Activated T-cell treated with anti-CD3 and anti-CD28 coated beads, Interleukin-2, amount 50 U/mL, for 24 hours (primary cell): ENCODE data around the gene DCAF16.

Source experiments
- DNase-seq: peaks from one replicate; pipeline ENCODE4 v3.0.0-alpha.2; 2020
- H3K27ac Mint-ChIP-seq: 2 replicates; pipeline ENCODE4 v1.8.0; 2020; ENCODE audit warnings: mild to moderate bottlenecking, mixed read lengths
- H3K27me3 Mint-ChIP-seq: 2 replicates; pipeline ENCODE4 v1.8.0; 2020; ENCODE audit warnings: mixed read lengths
- H3K36me3 Mint-ChIP-seq: 2 replicates; pipeline ENCODE4 v1.8.0; 2020; ENCODE audit warnings: low read depth, mixed read lengths
- H3K4me1 Mint-ChIP-seq: 2 replicates; pipeline ENCODE4 v1.8.0; 2020; ENCODE audit warnings: low read depth, mixed read lengths
- H3K4me3 Mint-ChIP-seq: 2 replicates; pipeline ENCODE4 v1.8.0; 2020; ENCODE audit warnings: mild to moderate bottlenecking, moderate library complexity, mixed read lengths
- H3K9me3 Mint-ChIP-seq: 2 replicates; pipeline ENCODE4 v1.8.0; 2020; ENCODE audit warnings: mixed read lengths

The DCAF16 gene

DNA sequence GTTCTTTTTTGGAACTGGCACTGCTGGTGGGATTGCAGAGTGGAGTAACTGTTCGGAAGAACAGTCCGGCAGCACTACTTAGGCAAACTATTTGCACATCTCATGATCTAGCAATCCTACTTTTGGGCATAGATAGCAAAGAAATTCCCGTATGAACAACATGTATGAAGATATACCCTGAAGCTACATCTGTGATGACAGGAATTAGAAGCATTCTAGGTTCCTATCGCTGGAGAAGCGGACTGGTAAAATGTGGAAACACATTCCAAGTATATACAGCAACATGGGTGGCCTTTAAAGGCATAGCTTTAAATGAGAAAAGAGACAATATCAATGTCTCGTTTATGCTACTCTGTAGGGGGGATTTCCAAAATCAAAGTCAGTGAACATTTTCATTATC is 3.1 kb downstream of the DCAF16 start:
- peak overlapping the region; percentile 59 for H3K27ac Mint-ChIP-seq

DNA sequence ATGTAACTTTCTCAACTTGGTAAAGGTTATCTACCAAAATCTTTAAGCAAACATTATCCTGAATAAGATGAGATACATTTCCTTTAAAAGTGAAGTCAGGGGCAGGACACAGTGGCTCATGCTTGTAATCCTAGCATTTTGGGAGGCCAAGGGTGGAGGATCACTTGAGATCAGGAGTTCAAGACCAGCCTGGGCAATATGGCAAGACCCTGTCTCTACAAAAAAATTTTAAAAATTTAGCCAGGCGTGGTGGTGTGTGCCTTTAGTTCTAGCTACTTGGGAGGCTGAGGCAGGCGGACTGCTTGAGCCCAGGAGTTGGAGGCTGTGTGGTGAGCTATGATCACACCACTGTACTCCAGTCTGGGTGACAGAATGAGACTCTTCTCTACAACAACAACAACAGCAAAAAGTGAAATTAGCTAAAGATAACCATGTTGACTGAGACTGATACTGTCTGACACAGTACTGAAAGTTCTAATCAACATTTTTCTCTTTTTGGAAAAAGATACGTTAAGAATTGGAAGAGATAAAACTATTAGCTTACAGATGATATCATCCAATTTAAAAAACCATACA is 4.9 kb downstream of the DCAF16 start:
- Mint-ChIP-seq H3K9me3 (no peaks in the 10 kb centered on the region), H3K36me3 (peaks cover 92% of the 10 kb centered on the region), H3K4me3 (peak overlapping the region; percentile 19), H3K27ac (peak overlapping the region; percentile 61), H3K27me3 (no peaks in the 10 kb centered on the region), H3K4me1 (peaks cover 59% of the 10 kb centered on the region)
- no peak for DNase-seq

More for the DNA sequence above, 3.1 kb downstream of the DCAF16 start:
- H3K36me3 Mint-ChIP-seq, result peaks cover 88% of the 10 kb centered on the region
- no peaks in the 10 kb centered on the region for H3K27me3 Mint-ChIP-seq
- no peaks in the 10 kb centered on the region for H3K9me3 Mint-ChIP-seq
- H3K4me1 Mint-ChIP-seq, result peaks cover 59% of the 10 kb centered on the region
- peak overlapping the region; percentile 97 for H3K4me3 Mint-ChIP-seq
- DNase-seq, result no peak

DNA sequence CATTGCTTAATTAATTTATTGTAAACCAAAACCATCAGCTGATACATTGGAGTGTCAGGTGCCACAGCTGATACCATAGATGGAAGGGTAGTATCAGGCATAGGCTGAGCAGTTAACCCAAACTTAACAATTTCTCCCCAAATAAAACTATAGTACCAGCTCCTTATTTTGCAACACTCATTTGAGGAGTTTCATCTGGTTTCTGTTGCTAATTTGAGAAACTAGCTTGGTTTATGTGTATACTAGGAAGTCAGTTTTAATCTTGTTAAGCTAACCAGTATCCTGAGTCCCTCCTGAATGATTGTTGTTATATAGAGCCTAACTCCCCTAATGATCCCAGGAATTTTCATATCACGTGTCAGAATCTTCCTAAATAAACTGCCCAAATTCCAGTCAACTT is 12.7 kb downstream of the DCAF16 start:
- no peak overlapping the region for H3K4me3 Mint-ChIP-seq
- peaks cover 16% of the 10 kb centered on the region for H3K4me1 Mint-ChIP-seq
- H3K27me3 Mint-ChIP-seq, result no peaks in the 10 kb centered on the region
- no peak for DNase-seq
- H3K27ac Mint-ChIP-seq, result peak overlapping the region; percentile 63
- peaks cover 83% of the 10 kb centered on the region for H3K36me3 Mint-ChIP-seq
- H3K9me3 Mint-ChIP-seq, result no peaks in the 10 kb centered on the region

DNA sequence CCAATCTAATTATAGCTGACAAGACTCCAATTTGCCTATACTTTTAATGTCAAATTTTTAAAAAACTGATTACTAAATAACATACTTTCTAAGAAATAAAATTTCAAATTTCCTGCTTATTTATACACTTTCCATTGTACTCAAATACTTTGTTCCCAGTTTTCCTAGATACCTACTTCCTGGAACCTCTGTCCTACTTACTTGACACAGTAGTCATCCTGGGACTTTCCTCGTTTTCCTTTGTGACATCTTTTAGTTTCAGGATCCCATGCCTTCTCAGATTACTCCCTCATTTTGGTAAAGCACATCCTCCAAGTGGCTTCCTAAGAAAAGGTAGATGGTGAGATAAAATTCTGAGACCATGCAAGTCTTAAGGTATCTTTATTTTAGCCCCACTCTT is 15.8 kb downstream of the DCAF16 start:
- H3K27ac Mint-ChIP-seq, result no peak overlapping the region
- H3K27me3 Mint-ChIP-seq, result no peaks in the 10 kb centered on the region
- no peaks in the 10 kb centered on the region for H3K9me3 Mint-ChIP-seq
- no peak overlapping the region for H3K4me3 Mint-ChIP-seq
- peaks cover 8% of the 10 kb centered on the region for H3K4me1 Mint-ChIP-seq
- peaks cover 79% of the 10 kb centered on the region for H3K36me3 Mint-ChIP-seq
- DNase-seq, result no peak

DNA sequence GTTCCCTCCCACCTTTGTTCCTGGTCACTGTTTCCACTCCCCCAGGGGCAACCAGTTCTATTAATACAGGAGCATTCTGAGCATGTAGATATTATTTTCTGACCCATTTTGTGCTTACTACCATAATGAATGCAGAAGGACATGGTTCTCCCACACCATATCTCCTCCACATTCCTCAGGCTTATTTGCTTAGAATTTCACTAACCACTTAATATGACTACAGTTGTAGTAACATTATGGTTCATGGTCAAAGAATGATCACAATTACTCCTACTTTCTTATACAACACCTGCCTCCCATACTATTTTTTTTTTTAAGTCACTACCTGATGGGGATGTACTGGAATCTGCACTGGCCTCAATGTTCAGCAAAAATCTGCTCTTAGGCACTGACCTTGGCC is 21.6 kb downstream of the DCAF16 start:
- no peaks in the 10 kb centered on the region for H3K9me3 Mint-ChIP-seq
- peaks cover 35% of the 10 kb centered on the region for H3K36me3 Mint-ChIP-seq
- peaks cover 28% of the 10 kb centered on the region for H3K4me1 Mint-ChIP-seq
- no peak overlapping the region for H3K4me3 Mint-ChIP-seq
- no peak for DNase-seq
- no peaks in the 10 kb centered on the region for H3K27me3 Mint-ChIP-seq
- H3K27ac Mint-ChIP-seq, result no peak overlapping the region

DNA sequence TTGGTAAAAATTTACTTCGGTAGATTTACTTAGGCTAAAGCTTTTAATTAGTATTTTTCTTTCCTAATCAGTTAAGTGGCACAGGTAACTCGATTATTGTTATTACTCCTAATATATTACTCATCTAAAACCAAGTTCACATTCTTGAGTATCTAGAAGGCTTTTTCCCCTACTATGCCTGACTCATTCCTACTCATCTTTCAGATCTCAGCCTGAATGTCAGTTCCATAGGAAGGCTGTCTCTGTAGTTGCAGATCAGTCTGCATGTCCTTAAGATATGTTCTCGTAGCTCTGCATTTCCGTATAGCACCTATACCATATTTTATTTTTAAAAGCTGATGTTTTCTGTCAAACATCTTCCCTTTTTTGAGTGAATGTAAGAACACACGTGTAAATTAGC is 23.2 kb downstream of the DCAF16 start:
- no peak overlapping the region for H3K27ac Mint-ChIP-seq
- no peak overlapping the region for H3K4me3 Mint-ChIP-seq
- no peaks in the 10 kb centered on the region for H3K9me3 Mint-ChIP-seq
- peaks cover 8% of the 10 kb centered on the region for H3K27me3 Mint-ChIP-seq
- no peak for DNase-seq
- peaks cover 21% of the 10 kb centered on the region for H3K36me3 Mint-ChIP-seq
- peaks cover 28% of the 10 kb centered on the region for H3K4me1 Mint-ChIP-seq

DNA sequence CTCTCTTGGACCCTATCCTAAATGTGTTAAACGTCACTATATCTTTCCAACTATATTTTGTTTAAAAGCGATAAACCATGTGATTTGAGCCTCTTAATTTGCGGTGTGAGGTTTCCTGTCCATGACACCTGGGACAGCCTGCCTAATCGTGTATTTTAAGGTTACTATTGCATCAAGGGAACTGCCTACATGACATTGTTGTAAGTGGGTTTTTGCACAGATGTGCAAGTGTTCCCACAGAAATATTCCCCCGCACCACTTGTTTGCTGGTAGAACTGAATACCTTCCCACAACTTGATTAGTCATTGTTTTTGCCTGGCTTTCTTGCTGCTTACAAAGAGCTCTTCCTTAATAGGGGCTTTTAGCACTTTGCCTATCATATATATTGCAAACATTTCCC is 24.0 kb downstream of the DCAF16 start:
- no peaks in the 10 kb centered on the region for H3K9me3 Mint-ChIP-seq
- peaks cover 35% of the 10 kb centered on the region for H3K4me1 Mint-ChIP-seq
- H3K27ac Mint-ChIP-seq, result no peak overlapping the region
- no peak for DNase-seq
- H3K27me3 Mint-ChIP-seq, result peaks cover 15% of the 10 kb centered on the region
- no peak overlapping the region for H3K4me3 Mint-ChIP-seq
- peaks cover 15% of the 10 kb centered on the region for H3K36me3 Mint-ChIP-seq

DNA sequence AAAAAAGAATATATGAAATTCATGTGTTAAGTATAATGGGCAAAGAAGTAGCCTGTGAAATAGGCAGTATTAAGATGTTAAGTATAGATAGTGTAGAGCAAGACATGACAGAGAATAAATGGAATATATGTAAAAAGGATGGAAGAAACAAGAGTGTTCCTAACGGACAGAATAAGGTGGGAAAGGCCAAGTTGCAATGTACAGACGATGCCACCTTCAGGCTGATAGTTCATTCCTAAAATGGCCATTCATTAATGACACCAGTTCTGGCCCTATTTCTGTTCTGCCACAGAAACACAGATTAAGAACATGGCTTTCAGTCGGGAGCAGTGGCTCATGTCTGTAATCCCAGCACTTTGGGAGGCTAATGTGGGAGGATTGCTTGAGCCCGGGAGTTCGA is 24.7 kb downstream of the DCAF16 start:
- Mint-ChIP-seq H3K27me3 (peaks cover 21% of the 10 kb centered on the region), H3K4me1 (peaks cover 37% of the 10 kb centered on the region), H3K36me3 (peaks cover 8% of the 10 kb centered on the region), H3K27ac (peak overlapping the region; percentile 30), H3K4me3 (no peak overlapping the region), H3K9me3 (no peaks in the 10 kb centered on the region)
- no peak for DNase-seq

DNA sequence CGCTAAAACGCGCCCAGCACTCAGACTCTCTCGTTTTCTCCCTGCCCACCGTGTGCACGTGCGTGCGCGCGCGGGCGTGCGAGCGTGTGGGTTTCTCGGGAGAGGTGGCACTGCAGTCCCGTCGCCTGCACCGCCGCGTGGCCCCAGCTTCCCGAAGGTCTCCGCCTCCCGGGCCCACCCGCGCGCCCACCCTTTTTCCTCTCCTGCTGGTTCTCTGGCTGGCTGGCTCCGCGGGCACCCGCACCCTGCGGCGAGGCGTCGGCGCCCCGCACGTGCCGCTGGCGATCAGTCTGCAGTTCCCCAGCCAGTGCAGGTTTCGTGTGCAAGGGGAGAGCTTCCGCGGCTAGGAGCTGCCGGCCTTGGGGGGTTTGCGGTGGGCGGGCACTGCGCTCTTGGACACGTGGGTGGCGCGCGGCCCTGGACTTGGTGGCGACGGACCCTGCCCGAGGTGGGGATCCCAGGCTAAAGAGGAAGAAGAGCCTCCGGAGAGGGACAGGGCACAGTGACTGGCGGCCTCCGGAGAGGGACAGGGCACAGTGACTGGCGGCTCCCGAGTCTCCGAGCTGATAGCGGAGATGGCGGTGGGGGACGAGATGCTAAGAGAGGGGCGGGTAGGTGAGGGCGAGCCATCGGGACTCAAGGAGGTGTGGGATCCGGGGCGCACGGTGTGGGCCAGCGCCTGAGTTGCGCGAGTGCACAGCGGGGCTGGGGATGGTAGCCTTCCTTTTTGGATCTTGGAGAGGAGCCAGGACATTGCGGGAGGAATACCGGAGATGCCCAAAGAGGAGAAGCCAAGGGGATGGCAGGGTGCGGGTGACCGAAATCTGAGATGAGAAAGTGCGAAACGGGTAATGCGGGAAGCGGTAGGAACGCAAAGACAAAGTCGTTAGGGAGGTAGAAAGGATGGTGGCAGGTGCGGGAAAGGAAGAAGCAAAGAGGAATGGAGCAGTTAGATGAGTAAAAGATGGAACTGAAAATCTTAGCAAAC is 29.0 kb downstream of the DCAF16 start, which contains the start of gene FAM184B:
TSS of gene FAM184B (minus strand) at position 322 of the 988 bp plus-strand sequence. CDS start 322 bp downstream, outside the sequence.
- H3K36me3 Mint-ChIP-seq, result no peaks in the 10 kb centered on the region
- H3K9me3 Mint-ChIP-seq, result no peaks in the 10 kb centered on the region
- DNase-seq, result peak; percentile 36
- H3K27ac Mint-ChIP-seq, result no peak within 1 kb of the TSS
- peaks cover 46% of the 10 kb centered on the region for H3K27me3 Mint-ChIP-seq
- peaks cover 21% of the 10 kb centered on the region for H3K4me1 Mint-ChIP-seq
- H3K4me3 Mint-ChIP-seq, result peak within 1 kb of the TSS; percentile 45

DNA sequence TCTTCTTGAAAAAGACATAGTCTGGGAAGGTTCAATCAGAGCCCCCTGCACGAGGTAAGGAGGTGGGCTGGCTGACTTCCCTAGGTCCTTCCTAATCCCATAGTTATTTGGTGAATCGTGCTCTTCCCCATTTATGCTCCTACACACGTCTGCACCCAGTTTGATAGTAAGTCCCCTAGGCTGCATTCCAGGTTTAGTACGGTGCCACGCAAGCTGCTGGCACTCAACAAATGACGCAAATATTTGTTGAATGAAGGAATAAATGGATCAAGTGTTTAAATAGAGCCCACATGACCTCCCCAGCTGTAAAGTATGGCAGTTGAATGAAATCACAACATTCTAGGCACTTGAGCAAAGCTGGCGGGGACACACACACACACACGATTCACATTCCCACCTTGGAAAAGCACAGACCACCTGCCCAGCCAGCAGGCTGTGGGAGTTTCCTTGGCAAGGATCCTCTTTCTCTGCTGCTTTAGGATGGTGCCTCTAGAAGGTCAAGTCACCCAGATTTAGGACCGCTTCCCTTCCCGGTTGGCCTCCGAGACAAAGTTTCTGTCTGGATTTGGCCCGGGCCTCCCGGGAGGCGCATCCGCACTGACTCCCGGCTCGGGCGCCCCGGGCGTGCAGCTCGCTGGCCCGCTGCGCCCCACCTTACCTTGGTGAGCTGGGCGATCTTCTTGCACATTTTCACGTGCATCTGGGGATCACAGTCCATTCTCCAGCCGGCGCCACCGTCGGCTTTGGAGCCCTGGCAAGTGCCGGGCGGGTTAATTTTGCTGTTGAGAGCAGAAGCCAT is 29.9 kb downstream of the DCAF16 start:
- peaks cover 14% of the 10 kb centered on the region for H3K4me1 Mint-ChIP-seq
- no peak for DNase-seq

DNA sequence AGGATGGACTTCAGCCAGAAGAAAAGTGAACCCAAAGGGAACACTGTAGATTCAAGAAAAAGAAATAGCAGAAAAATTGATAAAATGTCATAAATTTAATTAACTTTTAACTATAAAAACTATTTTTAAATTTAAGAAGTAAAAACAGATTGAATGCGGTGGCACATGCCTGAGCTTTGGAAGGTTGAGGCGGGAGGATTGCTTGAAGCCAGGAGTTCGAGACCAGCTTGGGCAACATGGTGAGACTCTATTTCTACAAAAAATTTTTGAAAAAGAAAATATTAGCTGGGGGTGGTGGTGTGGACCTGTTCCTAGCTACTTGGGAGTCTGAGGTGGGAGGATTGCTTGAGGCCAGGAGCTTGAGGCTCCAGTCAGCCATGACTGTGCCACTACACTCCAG is 32.1 kb downstream of the DCAF16 start:
- peaks cover 53% of the 10 kb centered on the region for H3K27me3 Mint-ChIP-seq
- peaks cover 13% of the 10 kb centered on the region for H3K4me1 Mint-ChIP-seq
- no peak for DNase-seq
- no peaks in the 10 kb centered on the region for H3K9me3 Mint-ChIP-seq
- no peak overlapping the region for H3K4me3 Mint-ChIP-seq
- H3K36me3 Mint-ChIP-seq, result no peaks in the 10 kb centered on the region
- H3K27ac Mint-ChIP-seq, result no peak overlapping the region

More for the DNA sequence above, 29.9 kb downstream of the DCAF16 start:
- H3K9me3 Mint-ChIP-seq, result no peaks in the 10 kb centered on the region
- no peak overlapping the region for H3K27ac Mint-ChIP-seq
- H3K4me3 Mint-ChIP-seq, result peak overlapping the region; percentile 45
- peaks cover 46% of the 10 kb centered on the region for H3K27me3 Mint-ChIP-seq
- H3K36me3 Mint-ChIP-seq, result no peaks in the 10 kb centered on the region

DNA sequence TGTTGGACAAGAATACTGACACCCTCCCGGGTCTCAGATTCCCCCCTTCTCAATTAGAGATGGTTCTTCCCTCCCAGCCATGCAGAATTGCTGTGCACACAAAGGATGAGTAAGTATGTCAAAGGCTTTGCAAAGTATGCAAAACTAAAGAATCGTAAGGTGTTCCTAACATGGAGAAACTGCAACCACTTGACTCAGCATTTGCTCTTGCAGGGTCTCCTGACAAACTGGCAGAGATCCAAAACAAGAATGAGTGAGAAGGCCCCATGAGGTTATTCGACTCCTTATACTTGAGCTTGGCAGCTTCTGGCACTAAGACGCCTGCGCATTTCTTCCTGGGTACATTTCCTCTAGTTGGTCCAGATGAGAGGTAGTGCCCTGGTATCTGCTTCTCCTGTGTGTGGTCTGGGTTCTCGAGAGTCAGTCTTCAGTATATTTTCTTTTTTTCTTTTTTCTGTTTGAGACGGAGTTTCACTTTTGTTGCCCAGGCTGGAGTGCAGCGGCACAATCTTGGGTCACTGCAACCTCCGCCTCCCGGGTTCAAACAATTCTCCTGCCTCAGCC is 37.3 kb downstream of the DCAF16 start:
- Mint-ChIP-seq H3K36me3 (no peaks in the 10 kb centered on the region), H3K27me3 (peaks cover 9% of the 10 kb centered on the region), H3K27ac (no peak overlapping the region), H3K9me3 (no peaks in the 10 kb centered on the region), H3K4me3 (no peak overlapping the region), H3K4me1 (no peaks in the 10 kb centered on the region)
- no peak for DNase-seq

DNA sequence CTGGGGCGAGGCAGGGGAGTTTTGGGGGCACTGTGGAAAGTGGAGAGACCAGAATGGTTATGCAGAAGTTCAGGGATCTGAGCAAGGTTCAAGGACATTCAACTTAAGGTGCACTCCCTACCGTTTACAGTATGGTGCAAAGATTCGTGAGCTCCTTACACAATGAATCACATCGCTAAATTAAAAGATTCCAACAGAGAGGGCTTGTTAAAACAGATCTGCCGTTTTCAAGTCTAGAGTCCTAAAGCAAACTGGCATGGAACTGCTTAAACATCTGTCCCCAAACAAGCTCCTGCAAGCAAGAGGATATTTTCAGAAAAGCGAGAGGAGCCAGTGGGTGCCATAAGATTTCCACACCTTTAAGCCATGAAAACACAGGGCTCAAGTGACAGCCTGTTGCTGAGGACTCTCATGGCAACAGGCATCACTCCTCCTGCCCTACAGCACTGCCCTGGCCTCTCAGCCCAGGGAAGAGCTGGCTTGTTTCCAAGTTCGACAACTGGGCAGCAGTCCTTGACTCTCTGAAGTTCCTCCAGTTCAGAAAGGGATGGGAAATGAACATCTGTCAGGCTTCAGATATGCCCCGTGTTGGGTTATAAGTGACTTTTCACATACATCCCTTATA is 39.2 kb downstream of the DCAF16 start:
- H3K9me3 Mint-ChIP-seq, result no peaks in the 10 kb centered on the region
- H3K4me3 Mint-ChIP-seq, result no peak overlapping the region
- no peak overlapping the region for H3K27ac Mint-ChIP-seq
- H3K27me3 Mint-ChIP-seq, result peaks cover 7% of the 10 kb centered on the region
- H3K4me1 Mint-ChIP-seq, result no peaks in the 10 kb centered on the region
- no peak for DNase-seq
- H3K36me3 Mint-ChIP-seq, result no peaks in the 10 kb centered on the region

DNA sequence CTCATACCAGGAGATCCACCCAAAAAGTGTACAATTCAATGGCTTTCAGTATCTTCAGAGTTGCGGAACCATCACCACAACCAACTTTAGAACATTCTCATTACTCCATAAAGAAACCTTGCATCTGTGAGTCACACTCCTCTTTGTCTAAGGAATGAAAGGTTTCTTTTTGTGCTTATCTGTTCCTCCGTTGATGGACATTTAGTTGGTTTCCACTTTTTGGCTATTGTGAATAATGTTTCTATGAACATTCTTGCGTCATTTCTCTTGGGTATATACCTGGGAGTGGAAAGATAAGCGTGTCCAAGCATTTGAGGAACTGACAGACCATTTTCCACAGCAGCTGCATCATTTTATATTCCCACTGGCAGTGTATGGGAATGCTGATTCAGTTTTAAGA is 39.7 kb downstream of the DCAF16 start:
- Mint-ChIP-seq H3K27ac (no peak overlapping the region), H3K4me3 (no peak overlapping the region), H3K4me1 (peaks cover 5% of the 10 kb centered on the region), H3K36me3 (no peaks in the 10 kb centered on the region), H3K9me3 (peaks cover 4% of the 10 kb centered on the region), H3K27me3 (peaks cover 7% of the 10 kb centered on the region)
- DNase-seq, result no peak
